ENCODE data around the gene POLR3B.

- TF ChIP-seq CTCF (IDR thresholded peaks at IDR 0.05) (no peak), POLR2A (IDR thresholded peaks at IDR 0.05) (no peak), POLR2AphosphoS5 (IDR thresholded peaks at IDR 0.05) (no peak)
Measured at GRCh38 chr12:106551410-106551809, 193.9 kb downstream of the POLR3B start.
